H1 (cell line): ENCODE measurements around the gene CYP26A1.

Experiments
- EP300 ChIP-seq, 2 experiments: IDR thresholded peaks; 1 replicate in 1 of 2; 2 replicates in 1 of 2; pipeline ENCODE4 v1.6.1; 2011 to 2012; ENCODE audit warnings: low read depth in 2 of 2, low read length in 2 of 2, mild to moderate bottlenecking in 2 of 2, borderline replicate concordance in 1 of 2, inconsistent platforms in 1 of 2, moderate library complexity in 1 of 2
- POLR2A ChIP-seq, 2 experiments: IDR thresholded peaks; 1 replicate in 1 of 2; 2 replicates in 1 of 2; pipeline ENCODE4 v1.6.1; 2011; ENCODE audit warnings: low read depth in 2 of 2, low read length in 2 of 2, mild to moderate bottlenecking in 2 of 2; ENCODE audit errors: control extremely low read depth in 1 of 2
- TF ChIP-seq, protein P1 (sequence below), 3 experiments: IDR thresholded peaks; 1 replicate in 2 of 3; 2 replicates in 1 of 3; pipeline versions ENCODE4 v1.5.1 to v1.6.1; 2011; ENCODE audit warnings: low read length in 3 of 3, mild to moderate bottlenecking in 3 of 3, inconsistent platforms in 2 of 3, low read depth in 1 of 3, moderate library complexity in 1 of 3; ENCODE audit not compliant: insufficient read depth in 1 of 3; ENCODE audit errors: control extremely low read depth in 1 of 3

- no peak for TF ChIP-seq POLR2A (IDR thresholded peaks at IDR 0.05; ENCODE audit: control extremely low read depth in 1 of 2, low read depth in 2 of 2, low read length in 2 of 2)
- TF ChIP-seq EP300 (IDR thresholded peaks at IDR 0.05; ENCODE audit: borderline replicate concordance in 1 of 2, low read depth in 2 of 2, low read length in 2 of 2), result no peak
- TF ChIP-seq, protein P1, sequence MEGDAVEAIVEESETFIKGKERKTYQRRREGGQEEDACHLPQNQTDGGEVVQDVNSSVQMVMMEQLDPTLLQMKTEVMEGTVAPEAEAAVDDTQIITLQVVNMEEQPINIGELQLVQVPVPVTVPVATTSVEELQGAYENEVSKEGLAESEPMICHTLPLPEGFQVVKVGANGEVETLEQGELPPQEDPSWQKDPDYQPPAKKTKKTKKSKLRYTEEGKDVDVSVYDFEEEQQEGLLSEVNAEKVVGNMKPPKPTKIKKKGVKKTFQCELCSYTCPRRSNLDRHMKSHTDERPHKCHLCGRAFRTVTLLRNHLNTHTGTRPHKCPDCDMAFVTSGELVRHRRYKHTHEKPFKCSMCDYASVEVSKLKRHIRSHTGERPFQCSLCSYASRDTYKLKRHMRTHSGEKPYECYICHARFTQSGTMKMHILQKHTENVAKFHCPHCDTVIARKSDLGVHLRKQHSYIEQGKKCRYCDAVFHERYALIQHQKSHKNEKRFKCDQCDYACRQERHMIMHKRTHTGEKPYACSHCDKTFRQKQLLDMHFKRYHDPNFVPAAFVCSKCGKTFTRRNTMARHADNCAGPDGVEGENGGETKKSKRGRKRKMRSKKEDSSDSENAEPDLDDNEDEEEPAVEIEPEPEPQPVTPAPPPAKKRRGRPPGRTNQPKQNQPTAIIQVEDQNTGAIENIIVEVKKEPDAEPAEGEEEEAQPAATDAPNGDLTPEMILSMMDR (IDR thresholded peaks at IDR 0.05; ENCODE audit: control extremely low read depth in 1 of 3, insufficient read depth in 1 of 3, low read depth in 1 of 3, low read length in 3 of 3), result no peak
Observed at GRCh38 chr10:93124580-93125318, 51.1 kb downstream of the CYP26A1 start.
